Measurements from ENCODE around the gene TUBE1. TPM values are rescaled to one million over a fixed set of nuclear protein-coding genes. Genes with fewer than 3 reads are reported as not detected.

TUBE1 gene
- total and polyA plus RNA-seq, 2 donors (not counting 3 experiments of a cell fraction or from before 2014, with no cell fraction given) = 6.7 to 15.8 TPM

GRCh38 chr6:112041535-112041934 is 45.7 kb downstream of the TUBE1 start:
- TF ChIP-seq EZH2 (IDR thresholded peaks at IDR 0.05; ENCODE audit: borderline replicate concordance, low read depth, low read length, severe bottlenecking) = no peak
- TF ChIP-seq MAX (IDR thresholded peaks at IDR 0.05; ENCODE audit: insufficient read depth, insufficient read length) = no peak
- TF ChIP-seq, protein P1, sequence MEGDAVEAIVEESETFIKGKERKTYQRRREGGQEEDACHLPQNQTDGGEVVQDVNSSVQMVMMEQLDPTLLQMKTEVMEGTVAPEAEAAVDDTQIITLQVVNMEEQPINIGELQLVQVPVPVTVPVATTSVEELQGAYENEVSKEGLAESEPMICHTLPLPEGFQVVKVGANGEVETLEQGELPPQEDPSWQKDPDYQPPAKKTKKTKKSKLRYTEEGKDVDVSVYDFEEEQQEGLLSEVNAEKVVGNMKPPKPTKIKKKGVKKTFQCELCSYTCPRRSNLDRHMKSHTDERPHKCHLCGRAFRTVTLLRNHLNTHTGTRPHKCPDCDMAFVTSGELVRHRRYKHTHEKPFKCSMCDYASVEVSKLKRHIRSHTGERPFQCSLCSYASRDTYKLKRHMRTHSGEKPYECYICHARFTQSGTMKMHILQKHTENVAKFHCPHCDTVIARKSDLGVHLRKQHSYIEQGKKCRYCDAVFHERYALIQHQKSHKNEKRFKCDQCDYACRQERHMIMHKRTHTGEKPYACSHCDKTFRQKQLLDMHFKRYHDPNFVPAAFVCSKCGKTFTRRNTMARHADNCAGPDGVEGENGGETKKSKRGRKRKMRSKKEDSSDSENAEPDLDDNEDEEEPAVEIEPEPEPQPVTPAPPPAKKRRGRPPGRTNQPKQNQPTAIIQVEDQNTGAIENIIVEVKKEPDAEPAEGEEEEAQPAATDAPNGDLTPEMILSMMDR (IDR thresholded peaks at IDR 0.05; ENCODE audit: extremely low read depth in 1 of 2, insufficient read depth in 1 of 2, low read depth in 1 of 2, low read length in 2 of 2) = no peak
- CTCF ChIA-PET = interaction anchor here (0.6 to 5.1 kb wide), 15 partner anchors 9 to 1030 kb away, joined by 3 to 30 read pairs (median 4); a partner anchor contains a TSS
- peak overlapping the region; percentile 10 for H2AFZ ChIP-seq (ENCODE audit: low read depth, low read length)

DNA sequence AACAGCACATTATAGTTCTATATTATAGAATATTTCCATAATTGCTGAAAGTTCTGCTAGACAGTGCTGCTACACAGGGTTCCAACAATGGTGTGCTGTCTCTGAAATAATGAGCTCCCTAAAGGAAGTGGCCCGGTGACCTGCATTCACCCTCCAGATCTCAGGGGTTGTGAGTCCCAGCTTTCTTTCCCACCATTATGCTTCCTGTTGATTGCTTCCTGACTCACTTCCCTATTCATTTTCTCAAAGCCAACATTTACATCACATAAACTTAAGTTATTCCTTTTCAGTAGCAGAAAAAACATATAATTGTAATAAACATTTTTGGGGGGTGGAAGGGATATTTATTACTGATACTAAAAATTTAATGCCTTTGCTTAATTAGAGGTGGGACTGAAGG is 46.3 kb downstream of the TUBE1 start:
- Histone ChIP-seq H3K9ac (replicated peaks; ENCODE audit: extremely low read depth, insufficient read depth, low read length) (peak overlapping the region; percentile 45), H3K4me2 (ENCODE audit: insufficient read depth, low read length) (peak overlapping the region; percentile 52), H3K27ac (ENCODE audit: insufficient read depth, low read depth, low read length) (peak overlapping the region; percentile 81)

More at GRCh38 chr6:112041535-112041934, 45.7 kb downstream of the TUBE1 start:
- no peak for FAIRE-seq
- Histone ChIP-seq H3K9me1 (replicated peaks; ENCODE audit: control insufficient read depth, extremely low read depth, insufficient read depth, low read length) (no peaks in the 10 kb centered on the region), H3K4me1 (ENCODE audit: control insufficient read depth, extremely low read depth, insufficient read depth, low read length) (peaks cover 47% of the 10 kb centered on the region), H3K36me3 (ENCODE audit: control insufficient read depth in 2 of 2, extremely low read depth in 1 of 2, insufficient read depth in 2 of 2, low read length in 2 of 2) (no peaks in the 10 kb centered on the region), H3K4me2 (ENCODE audit: insufficient read depth, low read length) (peak overlapping the region; percentile 52), H3K27me3 (ENCODE audit: control insufficient read depth in 2 of 2, insufficient read depth in 2 of 2, low read length in 2 of 2) (no peaks in the 10 kb centered on the region), H4K20me1 (replicated peaks; ENCODE audit: control insufficient read depth, extremely low read depth, insufficient read depth, low read length) (no peaks in the 10 kb centered on the region), H3K4me3 (replicated peaks in 1 of 3; ENCODE audit: insufficient read depth in 1 of 3, low read depth in 1 of 3, low read length in 3 of 3) (no peak overlapping the region), H3K27ac (ENCODE audit: insufficient read depth, low read depth, low read length) (peak overlapping the region; percentile 81), H3K79me2 (ENCODE audit: control insufficient read depth, insufficient read depth, low read length) (no peaks in the 10 kb centered on the region), H3K9me3 (replicated peaks; ENCODE audit: control insufficient read depth, insufficient read depth, low read length) (no peaks in the 10 kb centered on the region), H3K9ac (replicated peaks; ENCODE audit: extremely low read depth, insufficient read depth, low read length) (peak overlapping the region; percentile 45)
- DNase-seq (ENCODE audit: low read depth, low spot score) = peak; percentile 9
- BruUV-seq (replicated peaks) = no TSS peak
- POLR2A ChIA-PET = no interaction called here
- dilution Hi-C loops (cut with MboI; ENCODE audit: extremely low pct_ligation_motif_present, low sequenced_read_pairs) (no loop called here), intact Hi-C loops (cut with micrococcal nuclease) (loop anchor here (5.0 to 10.0 kb wide), 3 partner anchors 239 to 677 kb away; no protein-coding TSS in a partner anchor)

More for the DNA sequence above, 46.3 kb downstream of the TUBE1 start:
- peaks cover 47% of the 10 kb centered on the region for H3K4me1 ChIP-seq (ENCODE audit: control insufficient read depth, extremely low read depth, insufficient read depth, low read length)
- dilution Hi-C loops (cut with MboI; ENCODE audit: extremely low pct_ligation_motif_present, low sequenced_read_pairs) = no loop called here
- H3K27me3 ChIP-seq (ENCODE audit: control insufficient read depth in 2 of 2, insufficient read depth in 2 of 2, low read length in 2 of 2) = no peaks in the 10 kb centered on the region
- no peak overlapping the region for H3K4me3 ChIP-seq (replicated peaks in 1 of 3; ENCODE audit: insufficient read depth in 1 of 3, low read depth in 1 of 3, low read length in 3 of 3)
- BruUV-seq (replicated peaks) = no TSS peak
- no peaks in the 10 kb centered on the region for H3K9me1 ChIP-seq (replicated peaks; ENCODE audit: control insufficient read depth, extremely low read depth, insufficient read depth, low read length)
- DNase-seq (ENCODE audit: low read depth, low spot score) (peak; percentile 91), FAIRE-seq (peak; percentile 95)
- H4K20me1 ChIP-seq (replicated peaks; ENCODE audit: control insufficient read depth, extremely low read depth, insufficient read depth, low read length) = no peaks in the 10 kb centered on the region
- ChIA-PET POLR2A (no interaction called here), CTCF (interaction anchor here (0.9 to 5.1 kb wide), 14 partner anchors 9 to 1030 kb away, joined by 3 to 30 read pairs (median 4); a partner anchor contains a TSS)
- intact Hi-C loops (cut with micrococcal nuclease) = loop anchor here (5.0 to 10.0 kb wide), 3 partner anchors 239 to 676 kb away; no protein-coding TSS in a partner anchor
- no peaks in the 10 kb centered on the region for H3K36me3 ChIP-seq (ENCODE audit: control insufficient read depth in 2 of 2, extremely low read depth in 1 of 2, insufficient read depth in 2 of 2, low read length in 2 of 2)
- no peak overlapping the region for H2AFZ ChIP-seq (ENCODE audit: low read depth, low read length)
- no peaks in the 10 kb centered on the region for H3K79me2 ChIP-seq (ENCODE audit: control insufficient read depth, insufficient read depth, low read length)
- H3K9me3 ChIP-seq (replicated peaks; ENCODE audit: control insufficient read depth, insufficient read depth, low read length) = no peaks in the 10 kb centered on the region
- TF ChIP-seq POLR2A (IDR thresholded peaks at IDR 0.05; ENCODE audit: low read depth, low read length) (no peak), FOS (IDR thresholded peaks at IDR 0.05; ENCODE audit: borderline replicate concordance, insufficient read depth, low read length) (peak; percentile 82), GATA2 (IDR thresholded peaks at IDR 0.05; ENCODE audit: insufficient read depth, insufficient read length, low read depth, low read length) (peak; percentile 67), JUN (IDR thresholded peaks at IDR 0.05; ENCODE audit: borderline replicate concordance, insufficient read depth, insufficient read length, low read depth) (peak; percentile 77), MAX (IDR thresholded peaks at IDR 0.05; ENCODE audit: insufficient read depth, insufficient read length) (no peak), POLR2AphosphoS5 (IDR thresholded peaks at IDR 0.05; ENCODE audit: insufficient read depth, low read depth, low read length) (peak; percentile 74), MYC (IDR thresholded peaks at IDR 0.05; ENCODE audit: low read depth, low read length) (no peak), EZH2 (IDR thresholded peaks at IDR 0.05; ENCODE audit: borderline replicate concordance, low read depth, low read length, severe bottlenecking) (no peak)
- TF ChIP-seq, protein P1 (IDR thresholded peaks at IDR 0.05; ENCODE audit: extremely low read depth in 1 of 2, insufficient read depth in 1 of 2, low read depth in 1 of 2, low read length in 2 of 2) = no peak

All from endothelial cell of umbilical vein (primary cell).